Rectal smooth muscle tissue (tissue), 1 donor: Measurements from ENCODE around the gene BCL6.

Experiments used
- H3K27ac ChIP-seq: one replicate; pipeline ENCODE4 v1.7.0; 2013; ENCODE audit warnings: low read depth, low read length, inconsistent platforms
- H3K27me3 ChIP-seq: one replicate; pipeline ENCODE4 v1.7.0; 2013; ENCODE audit warnings: low read length; ENCODE audit not compliant: control insufficient read depth, insufficient read depth
- H3K36me3 ChIP-seq: one replicate; pipeline ENCODE4 v1.7.0; 2013; ENCODE audit warnings: low read length; ENCODE audit not compliant: control insufficient read depth, insufficient read depth
- H3K4me1 ChIP-seq: one replicate; pipeline ENCODE4 v1.7.0; 2013; ENCODE audit warnings: low read length; ENCODE audit not compliant: control insufficient read depth, insufficient read depth
- H3K4me3 ChIP-seq: one replicate; pipeline ENCODE4 v1.7.0; 2013; ENCODE audit warnings: low read length
- H3K9ac ChIP-seq: one replicate; pipeline ENCODE4 v1.7.0; 2013; ENCODE audit warnings: low read length

Gene BCL6

GRCh38 chr3:187745201-187746058 lies at the start of gene BCL6:
Gene BCL6 (minus strand): TSS chr3:187745468. CDS start chr3:187733693, 11,775 bp downstream.
- H3K4me1 ChIP-seq = peaks cover 23% of the 10 kb centered on the region

GRCh38 chr3:187794731-187795130 lies 49.5 kb upstream of the BCL6 start:
- no peaks in the 10 kb centered on the region for H3K36me3 ChIP-seq
- H3K4me3 ChIP-seq = no peak overlapping the region
- H3K4me1 ChIP-seq = no peaks in the 10 kb centered on the region
- no peak overlapping the region for H3K9ac ChIP-seq
- no peak overlapping the region for H3K27ac ChIP-seq
- no peaks in the 10 kb centered on the region for H3K27me3 ChIP-seq

More at GRCh38 chr3:187745201-187746058, at the start of gene BCL6:
- H3K27ac ChIP-seq = peak within 1 kb of the TSS; percentile 96
- no peaks in the 10 kb centered on the region for H3K36me3 ChIP-seq
- no peaks in the 10 kb centered on the region for H3K27me3 ChIP-seq
- peak within 1 kb of the TSS; percentile 93 for H3K4me3 ChIP-seq
- peak within 1 kb of the TSS; percentile 87 for H3K9ac ChIP-seq

- H3K4me1 ChIP-seq = no peaks in the 10 kb centered on the region
- no peaks in the 10 kb centered on the region for H3K36me3 ChIP-seq
- no peak overlapping the region for H3K9ac ChIP-seq
- H3K27me3 ChIP-seq = no peaks in the 10 kb centered on the region
- H3K27ac ChIP-seq = no peak overlapping the region
- H3K4me3 ChIP-seq = no peak overlapping the region
These were observed 48.4 kb upstream of the BCL6 start for GRCh38 chr3:187793618-187794017.

GRCh38 chr3:187792521-187792920 lies 47.3 kb upstream of the BCL6 start:
- Histone ChIP-seq H3K27me3 (no peaks in the 10 kb centered on the region), H3K4me1 (no peaks in the 10 kb centered on the region), H3K36me3 (no peaks in the 10 kb centered on the region), H3K4me3 (no peak overlapping the region), H3K9ac (no peak overlapping the region), H3K27ac (no peak overlapping the region)

- H3K27me3 ChIP-seq = no peaks in the 10 kb centered on the region
- no peak overlapping the region for H3K27ac ChIP-seq
- no peaks in the 10 kb centered on the region for H3K36me3 ChIP-seq
- H3K4me1 ChIP-seq = no peaks in the 10 kb centered on the region
- no peak overlapping the region for H3K9ac ChIP-seq
- H3K4me3 ChIP-seq = no peak overlapping the region
These were observed 44.6 kb upstream of the BCL6 start for GRCh38 chr3:187789872-187790271.

- Histone ChIP-seq H3K4me1 (no peaks in the 10 kb centered on the region), H3K9ac (no peak overlapping the region), H3K27ac (no peak overlapping the region), H3K27me3 (no peaks in the 10 kb centered on the region), H3K4me3 (no peak overlapping the region), H3K36me3 (no peaks in the 10 kb centered on the region)
These were observed 44.0 kb upstream of the BCL6 start for GRCh38 chr3:187788984-187789857.

- peak overlapping the region; percentile 72 for H3K27ac ChIP-seq
- no peak overlapping the region for H3K4me3 ChIP-seq
- no peak overlapping the region for H3K9ac ChIP-seq
- no peaks in the 10 kb centered on the region for H3K4me1 ChIP-seq
- no peaks in the 10 kb centered on the region for H3K36me3 ChIP-seq
- H3K27me3 ChIP-seq = no peaks in the 10 kb centered on the region
These were observed 37.8 kb upstream of the BCL6 start for GRCh38 chr3:187783098-187783497.

GRCh38 chr3:187782006-187782405 lies 36.7 kb upstream of the BCL6 start:
- Histone ChIP-seq H3K36me3 (no peaks in the 10 kb centered on the region), H3K4me3 (no peak overlapping the region), H3K4me1 (no peaks in the 10 kb centered on the region), H3K27me3 (no peaks in the 10 kb centered on the region), H3K9ac (no peak overlapping the region), H3K27ac (no peak overlapping the region)

- no peak overlapping the region for H3K27ac ChIP-seq
- H3K4me3 ChIP-seq = no peak overlapping the region
- no peak overlapping the region for H3K9ac ChIP-seq
- H3K4me1 ChIP-seq = no peaks in the 10 kb centered on the region
- no peaks in the 10 kb centered on the region for H3K36me3 ChIP-seq
- H3K27me3 ChIP-seq = no peaks in the 10 kb centered on the region
These were observed 35.7 kb upstream of the BCL6 start for GRCh38 chr3:187781001-187781400.

- Histone ChIP-seq H3K4me3 (no peak overlapping the region), H3K9ac (no peak overlapping the region), H3K4me1 (no peaks in the 10 kb centered on the region), H3K27ac (no peak overlapping the region), H3K27me3 (no peaks in the 10 kb centered on the region), H3K36me3 (no peaks in the 10 kb centered on the region)
These were observed 33.5 kb upstream of the BCL6 start for GRCh38 chr3:187778726-187779125.

- no peaks in the 10 kb centered on the region for H3K27me3 ChIP-seq
- no peak overlapping the region for H3K27ac ChIP-seq
- H3K9ac ChIP-seq = no peak overlapping the region
- H3K36me3 ChIP-seq = no peaks in the 10 kb centered on the region
- H3K4me3 ChIP-seq = no peak overlapping the region
- no peaks in the 10 kb centered on the region for H3K4me1 ChIP-seq
These were observed 32.2 kb upstream of the BCL6 start for GRCh38 chr3:187777331-187777941.

- H3K4me3 ChIP-seq = no peak overlapping the region
- no peaks in the 10 kb centered on the region for H3K27me3 ChIP-seq
- H3K36me3 ChIP-seq = no peaks in the 10 kb centered on the region
- no peak overlapping the region for H3K27ac ChIP-seq
- H3K9ac ChIP-seq = no peak overlapping the region
- H3K4me1 ChIP-seq = no peaks in the 10 kb centered on the region
These were observed 30.3 kb upstream of the BCL6 start for GRCh38 chr3:187775549-187775948.
